Choroid plexus epithelial cell (primary cell): ENCODE measurements around the gene OXER1.

ENCODE experiments used
- DNase-seq: peaks from one replicate; pipeline ENCODE4 v3.0.0-alpha.2; 2010; ENCODE audit warnings: low read depth
- H3K4me3 ChIP-seq: 2 replicates; pipeline ENCODE4 v1.5.1; 2011; ENCODE audit warnings: low read depth, mild to moderate bottlenecking, control low read depth, low read length, moderate library complexity
- TF ChIP-seq, protein P1 (sequence below): conservative IDR thresholded peaks from 2 replicates; pipeline ENCODE4 v1.5.1; 2011; ENCODE audit warnings: low read depth, mild to moderate bottlenecking, control low read depth, inconsistent platforms, low read length, moderate library complexity

Gene OXER1

DNA sequence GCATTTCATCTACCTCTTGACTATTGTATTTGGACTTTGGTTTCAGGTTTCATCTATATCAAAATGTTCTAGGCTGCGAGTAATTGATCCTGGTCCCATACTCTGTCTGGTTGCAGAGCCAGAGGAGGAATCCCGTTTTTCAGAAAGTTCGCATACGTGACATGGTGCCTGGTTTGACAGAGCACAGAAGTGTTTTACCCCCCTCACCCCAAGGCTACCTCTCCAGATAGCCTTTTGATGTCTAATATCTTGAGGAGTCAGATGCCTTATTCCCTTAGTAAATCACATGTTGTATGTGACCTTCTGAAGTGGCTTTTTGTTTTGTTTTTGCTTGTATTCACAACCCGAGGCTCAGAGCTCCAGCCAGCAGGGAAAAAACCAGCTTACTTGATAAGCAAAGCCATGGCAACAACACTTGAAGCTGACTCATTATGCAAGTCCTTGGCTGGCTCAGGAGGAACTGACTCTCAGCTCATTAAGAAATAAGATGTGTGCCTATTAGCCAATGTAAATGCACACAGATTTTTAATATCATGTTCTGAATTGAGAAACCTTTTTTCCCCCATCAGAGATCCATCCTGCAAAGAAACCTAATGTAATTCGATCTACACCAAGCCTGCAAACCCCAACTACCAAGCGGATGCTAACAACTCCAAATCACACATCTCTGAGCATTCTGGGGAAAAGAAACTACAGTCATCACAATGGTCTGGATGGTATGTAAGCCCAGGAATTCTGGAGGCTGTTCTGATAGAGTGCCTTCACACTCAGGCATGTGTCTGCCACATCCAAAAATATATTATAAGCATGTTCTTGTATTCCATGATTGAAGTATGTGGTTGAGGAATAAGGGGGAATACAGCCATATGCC lies 41.4 kb downstream of the OXER1 start:
- TF ChIP-seq, protein P1, sequence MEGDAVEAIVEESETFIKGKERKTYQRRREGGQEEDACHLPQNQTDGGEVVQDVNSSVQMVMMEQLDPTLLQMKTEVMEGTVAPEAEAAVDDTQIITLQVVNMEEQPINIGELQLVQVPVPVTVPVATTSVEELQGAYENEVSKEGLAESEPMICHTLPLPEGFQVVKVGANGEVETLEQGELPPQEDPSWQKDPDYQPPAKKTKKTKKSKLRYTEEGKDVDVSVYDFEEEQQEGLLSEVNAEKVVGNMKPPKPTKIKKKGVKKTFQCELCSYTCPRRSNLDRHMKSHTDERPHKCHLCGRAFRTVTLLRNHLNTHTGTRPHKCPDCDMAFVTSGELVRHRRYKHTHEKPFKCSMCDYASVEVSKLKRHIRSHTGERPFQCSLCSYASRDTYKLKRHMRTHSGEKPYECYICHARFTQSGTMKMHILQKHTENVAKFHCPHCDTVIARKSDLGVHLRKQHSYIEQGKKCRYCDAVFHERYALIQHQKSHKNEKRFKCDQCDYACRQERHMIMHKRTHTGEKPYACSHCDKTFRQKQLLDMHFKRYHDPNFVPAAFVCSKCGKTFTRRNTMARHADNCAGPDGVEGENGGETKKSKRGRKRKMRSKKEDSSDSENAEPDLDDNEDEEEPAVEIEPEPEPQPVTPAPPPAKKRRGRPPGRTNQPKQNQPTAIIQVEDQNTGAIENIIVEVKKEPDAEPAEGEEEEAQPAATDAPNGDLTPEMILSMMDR: no peak
- no peak overlapping the region for H3K4me3 ChIP-seq
- DNase-seq: peak; percentile 97

DNA sequence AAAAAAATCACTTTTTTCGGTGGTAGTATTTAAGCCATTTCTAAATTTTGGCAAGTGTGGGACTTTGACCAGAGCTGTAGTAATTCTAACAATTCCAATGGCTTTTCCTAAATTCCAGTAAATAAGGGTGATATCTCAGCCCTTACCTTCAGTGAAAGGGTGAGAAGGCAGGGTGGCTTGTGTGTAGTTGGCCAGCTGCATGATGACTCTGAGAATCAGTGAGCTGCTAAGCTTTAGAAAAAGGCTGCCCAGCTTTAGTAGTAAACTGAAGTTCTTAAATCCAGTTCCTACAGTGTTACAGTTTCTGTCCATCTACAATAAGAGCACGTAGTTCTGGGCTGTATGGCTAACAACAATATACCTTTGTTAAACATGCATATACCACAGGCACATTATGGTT lies 42.0 kb downstream of the OXER1 start:
- DNase-seq: peak; percentile 12
- no peak overlapping the region for H3K4me3 ChIP-seq
- TF ChIP-seq, protein P1: no peak

DNA sequence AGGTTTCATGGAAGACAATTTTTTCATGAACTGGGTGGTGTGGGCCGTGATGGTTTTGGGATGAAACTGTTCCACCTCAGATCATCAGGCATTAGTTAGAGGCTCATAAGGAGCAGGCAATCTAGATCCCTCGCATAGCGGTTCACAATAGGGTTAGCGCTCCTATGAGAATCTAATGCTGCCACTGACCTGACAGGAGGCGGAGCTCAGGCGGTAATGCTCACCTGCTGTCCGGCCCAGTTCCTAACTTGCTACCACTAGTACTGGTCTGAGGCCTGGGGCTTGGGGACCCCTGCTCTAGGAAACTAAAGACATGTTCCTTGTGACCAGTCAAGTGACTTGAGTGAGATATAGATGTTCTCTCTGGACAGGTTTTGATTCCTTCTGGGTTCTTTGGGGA lies 49.2 kb downstream of the OXER1 start:
- TF ChIP-seq, protein P1: no peak
- no peak overlapping the region for H3K4me3 ChIP-seq
- no peak for DNase-seq

DNA sequence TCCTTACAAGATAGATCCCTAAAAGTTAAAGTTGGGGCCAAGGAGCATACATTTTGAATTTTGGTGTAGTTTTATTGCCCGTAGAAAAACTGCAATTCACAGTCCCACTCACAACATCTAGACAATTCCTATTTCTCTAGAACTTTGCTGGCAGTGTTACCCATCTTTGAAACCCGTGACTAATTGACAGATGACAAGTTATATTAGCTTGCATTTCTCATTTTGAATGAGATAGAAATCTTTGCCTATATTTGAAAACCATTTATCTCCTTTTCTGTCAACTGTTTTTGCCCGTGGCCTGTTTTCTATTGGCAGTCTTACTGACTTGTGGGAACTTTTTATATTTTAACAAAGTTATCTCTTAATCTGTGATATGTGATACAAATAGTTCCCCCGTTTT lies 50.0 kb downstream of the OXER1 start:
- no peak for DNase-seq
- TF ChIP-seq, protein P1: no peak
- no peak overlapping the region for H3K4me3 ChIP-seq

DNA sequence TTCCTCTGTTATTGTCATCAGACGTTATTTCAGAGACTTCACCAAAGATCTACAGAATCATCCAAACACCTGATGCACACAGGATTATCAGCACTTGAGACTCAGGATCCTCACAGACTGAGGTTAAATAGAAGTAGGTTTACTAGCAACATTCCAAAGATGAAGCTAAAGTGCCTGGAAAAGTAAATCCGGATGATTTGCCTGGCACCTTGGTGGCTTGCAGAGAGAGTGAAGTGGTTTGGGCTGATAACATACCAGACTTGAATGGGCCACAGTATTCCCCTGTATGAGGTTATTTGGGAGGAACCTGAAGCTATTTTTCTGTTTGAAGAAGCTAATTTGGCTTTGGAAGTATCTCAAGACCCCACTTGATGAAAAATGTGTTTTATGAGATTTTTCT lies 51.0 kb downstream of the OXER1 start:
- no peak overlapping the region for H3K4me3 ChIP-seq
- DNase-seq: no peak
- TF ChIP-seq, protein P1: no peak
